Measurements from ENCODE around the gene NTNG1. TPM values are rescaled to one million over a fixed set of nuclear protein-coding genes. Genes with fewer than 3 reads are reported as not detected.

NTNG1 gene
- total RNA-seq, 2 experiments from 2014 or later = 2.3 to 5.9 TPM

DNA sequence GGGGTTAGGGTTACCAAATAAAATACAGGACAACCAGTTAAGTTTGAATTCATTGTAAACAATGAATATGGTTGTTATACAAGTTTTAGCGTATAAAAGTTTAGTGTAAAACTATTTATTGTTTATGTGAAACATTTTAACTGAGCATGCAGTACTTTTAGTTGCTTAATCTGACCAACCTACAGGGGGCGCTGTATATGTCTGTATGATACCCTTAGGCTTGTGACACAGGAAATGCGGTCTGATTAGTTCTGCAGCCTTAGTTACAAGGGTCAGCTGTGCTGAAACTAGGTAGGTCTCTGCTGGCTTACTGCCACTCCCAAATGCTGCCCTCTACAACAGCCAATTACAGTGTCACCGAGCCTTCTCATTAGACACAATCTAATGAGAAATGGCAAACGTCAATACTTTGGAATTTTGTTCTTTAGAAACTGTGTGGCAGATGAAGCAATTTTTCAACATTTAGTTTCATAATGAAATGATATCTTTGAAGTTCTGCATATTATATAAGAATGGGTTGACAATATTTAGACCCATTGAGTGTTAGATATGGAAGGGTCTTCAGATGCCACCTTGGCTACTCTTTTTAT is 56.2 kb downstream of the NTNG1 start:
- TF ChIP-seq, protein P1, sequence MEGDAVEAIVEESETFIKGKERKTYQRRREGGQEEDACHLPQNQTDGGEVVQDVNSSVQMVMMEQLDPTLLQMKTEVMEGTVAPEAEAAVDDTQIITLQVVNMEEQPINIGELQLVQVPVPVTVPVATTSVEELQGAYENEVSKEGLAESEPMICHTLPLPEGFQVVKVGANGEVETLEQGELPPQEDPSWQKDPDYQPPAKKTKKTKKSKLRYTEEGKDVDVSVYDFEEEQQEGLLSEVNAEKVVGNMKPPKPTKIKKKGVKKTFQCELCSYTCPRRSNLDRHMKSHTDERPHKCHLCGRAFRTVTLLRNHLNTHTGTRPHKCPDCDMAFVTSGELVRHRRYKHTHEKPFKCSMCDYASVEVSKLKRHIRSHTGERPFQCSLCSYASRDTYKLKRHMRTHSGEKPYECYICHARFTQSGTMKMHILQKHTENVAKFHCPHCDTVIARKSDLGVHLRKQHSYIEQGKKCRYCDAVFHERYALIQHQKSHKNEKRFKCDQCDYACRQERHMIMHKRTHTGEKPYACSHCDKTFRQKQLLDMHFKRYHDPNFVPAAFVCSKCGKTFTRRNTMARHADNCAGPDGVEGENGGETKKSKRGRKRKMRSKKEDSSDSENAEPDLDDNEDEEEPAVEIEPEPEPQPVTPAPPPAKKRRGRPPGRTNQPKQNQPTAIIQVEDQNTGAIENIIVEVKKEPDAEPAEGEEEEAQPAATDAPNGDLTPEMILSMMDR (conservative IDR thresholded peaks at IDR 0.05; ENCODE audit: low read length) = peak; percentile 98
- no peak for TF ChIP-seq EZH2phosphoT487 (IDR thresholded peaks at IDR 0.05; ENCODE audit: borderline replicate concordance, low read depth, low read length)
- Histone ChIP-seq H3K9me3 (ENCODE audit: low read length) (peaks cover 8% of the 10 kb centered on the region; the same call in 1 of the 2 replicates), H2AFZ (ENCODE audit: low read length) (no peak overlapping the region), H3K4me3 (ENCODE audit: low read depth, low read length, poor library complexity, severe bottlenecking) (no peak overlapping the region), H3K9me2 (ENCODE audit: insufficient read depth, low read length) (no peaks in the 10 kb centered on the region), H3K36me3 (ENCODE audit: insufficient read depth, low read length) (no peaks in the 10 kb centered on the region), H3K4me1 (ENCODE audit: insufficient read depth, low read length, poor library complexity, severe bottlenecking) (peaks cover 4% of the 10 kb centered on the region), H3K4me2 (ENCODE audit: low read length) (no peak overlapping the region), H3K79me2 (ENCODE audit: insufficient read depth, low read depth, low read length) (no peaks in the 10 kb centered on the region), H3K27ac (ENCODE audit: low read depth, low read length, poor library complexity, severe bottlenecking) (no peak overlapping the region), H4K20me1 (ENCODE audit: insufficient read depth, low read length) (no peaks in the 10 kb centered on the region)
- intact Hi-C loops (cut with micrococcal nuclease; ENCODE audit: unreplicated experiment) = loop anchor here (1.0 kb wide), 1 partner anchor 332 kb away; no protein-coding TSS in a partner anchor
- ChIA-PET POLR2A (interaction anchor here (0.6 kb wide), 1 partner anchor 97 kb away, joined by 3 read pairs; no protein-coding TSS in a partner anchor), CTCF (ENCODE audit: unreplicated experiment) (no interaction called here)
- no TSS peak for BruUV-seq (replicated peaks)
- peak; percentile 84 for DNase-seq (ENCODE audit: low spot score)

GRCh38 chr1:107198561-107198960 is 57.7 kb downstream of the NTNG1 start:
- H3K4me3 ChIP-seq (ENCODE audit: low read depth, low read length, poor library complexity, severe bottlenecking) = no peak overlapping the region
- BruUV-seq (replicated peaks) = no TSS peak
- H3K79me2 ChIP-seq (ENCODE audit: insufficient read depth, low read depth, low read length) = no peaks in the 10 kb centered on the region
- no peaks in the 10 kb centered on the region for H3K36me3 ChIP-seq (ENCODE audit: insufficient read depth, low read length)
- ChIA-PET POLR2A (no interaction called here), CTCF (ENCODE audit: unreplicated experiment) (no interaction called here)
- no peak overlapping the region for H3K27ac ChIP-seq (ENCODE audit: low read depth, low read length, poor library complexity, severe bottlenecking)
- TF ChIP-seq, protein P1 (conservative IDR thresholded peaks at IDR 0.05; ENCODE audit: low read length) = no peak
- no peak for TF ChIP-seq EZH2phosphoT487 (IDR thresholded peaks at IDR 0.05; ENCODE audit: borderline replicate concordance, low read depth, low read length)
- no peaks in the 10 kb centered on the region for H4K20me1 ChIP-seq (ENCODE audit: insufficient read depth, low read length)
- H3K4me2 ChIP-seq (ENCODE audit: low read length) = no peak overlapping the region
- H3K4me1 ChIP-seq (ENCODE audit: insufficient read depth, low read length, poor library complexity, severe bottlenecking) = peaks cover 4% of the 10 kb centered on the region
- intact Hi-C loops (cut with micrococcal nuclease; ENCODE audit: unreplicated experiment) = no loop called here
- no peak for DNase-seq (ENCODE audit: low spot score)
- no peaks in the 10 kb centered on the region for H3K9me2 ChIP-seq (ENCODE audit: insufficient read depth, low read length)
- H2AFZ ChIP-seq (ENCODE audit: low read length) = no peak overlapping the region
- H3K9me3 ChIP-seq (ENCODE audit: low read length) = peaks cover 13% of the 10 kb centered on the region; the same call in 1 of the 2 replicates

DNA sequence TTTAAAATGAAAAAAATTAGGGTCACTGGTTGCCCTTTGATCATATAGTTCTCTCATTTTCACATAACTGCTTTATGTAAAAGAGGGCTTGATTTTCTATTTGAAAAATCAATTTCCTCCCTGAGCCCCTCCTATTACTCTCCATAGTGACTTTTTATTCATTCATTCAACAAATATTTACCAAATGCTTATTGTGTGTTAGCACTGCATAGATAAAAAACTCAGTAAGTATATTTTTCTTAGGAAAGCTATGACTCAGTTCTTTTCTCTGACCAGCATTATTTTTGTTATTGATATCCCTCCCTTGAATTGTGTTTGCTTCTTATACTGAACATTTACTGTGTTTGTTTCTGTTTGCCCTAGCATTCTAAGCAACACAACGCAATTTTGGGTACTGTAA is 59.8 kb downstream of the NTNG1 start:
- Histone ChIP-seq H2AFZ (ENCODE audit: low read length) (no peak overlapping the region), H3K79me2 (ENCODE audit: insufficient read depth, low read depth, low read length) (no peaks in the 10 kb centered on the region), H4K20me1 (ENCODE audit: insufficient read depth, low read length) (no peaks in the 10 kb centered on the region), H3K27ac (ENCODE audit: low read depth, low read length, poor library complexity, severe bottlenecking) (no peak overlapping the region), H3K9me2 (ENCODE audit: insufficient read depth, low read length) (no peaks in the 10 kb centered on the region), H3K9me3 (ENCODE audit: low read length) (peaks cover 13% of the 10 kb centered on the region; the same call in 1 of the 2 replicates), H3K4me2 (ENCODE audit: low read length) (no peak overlapping the region), H3K36me3 (ENCODE audit: insufficient read depth, low read length) (no peaks in the 10 kb centered on the region), H3K4me3 (ENCODE audit: low read depth, low read length, poor library complexity, severe bottlenecking) (no peak overlapping the region), H3K4me1 (ENCODE audit: insufficient read depth, low read length, poor library complexity, severe bottlenecking) (peaks cover 4% of the 10 kb centered on the region)
- intact Hi-C loops (cut with micrococcal nuclease; ENCODE audit: unreplicated experiment) = loop anchor here (10.0 kb wide), 1 partner anchor 56 kb away; the partner anchor contains the start of gene NTNG1
- ChIA-PET CTCF (ENCODE audit: unreplicated experiment) (no interaction called here), POLR2A (no interaction called here)
- TF ChIP-seq, protein P1 (conservative IDR thresholded peaks at IDR 0.05; ENCODE audit: low read length) = no peak
- TF ChIP-seq EZH2phosphoT487 (IDR thresholded peaks at IDR 0.05; ENCODE audit: borderline replicate concordance, low read depth, low read length) = no peak
- no TSS peak for BruUV-seq (replicated peaks)
- no peak for DNase-seq (ENCODE audit: low spot score)
